ENCODE results near the gene CGB1.

Gene CGB1

DNA sequence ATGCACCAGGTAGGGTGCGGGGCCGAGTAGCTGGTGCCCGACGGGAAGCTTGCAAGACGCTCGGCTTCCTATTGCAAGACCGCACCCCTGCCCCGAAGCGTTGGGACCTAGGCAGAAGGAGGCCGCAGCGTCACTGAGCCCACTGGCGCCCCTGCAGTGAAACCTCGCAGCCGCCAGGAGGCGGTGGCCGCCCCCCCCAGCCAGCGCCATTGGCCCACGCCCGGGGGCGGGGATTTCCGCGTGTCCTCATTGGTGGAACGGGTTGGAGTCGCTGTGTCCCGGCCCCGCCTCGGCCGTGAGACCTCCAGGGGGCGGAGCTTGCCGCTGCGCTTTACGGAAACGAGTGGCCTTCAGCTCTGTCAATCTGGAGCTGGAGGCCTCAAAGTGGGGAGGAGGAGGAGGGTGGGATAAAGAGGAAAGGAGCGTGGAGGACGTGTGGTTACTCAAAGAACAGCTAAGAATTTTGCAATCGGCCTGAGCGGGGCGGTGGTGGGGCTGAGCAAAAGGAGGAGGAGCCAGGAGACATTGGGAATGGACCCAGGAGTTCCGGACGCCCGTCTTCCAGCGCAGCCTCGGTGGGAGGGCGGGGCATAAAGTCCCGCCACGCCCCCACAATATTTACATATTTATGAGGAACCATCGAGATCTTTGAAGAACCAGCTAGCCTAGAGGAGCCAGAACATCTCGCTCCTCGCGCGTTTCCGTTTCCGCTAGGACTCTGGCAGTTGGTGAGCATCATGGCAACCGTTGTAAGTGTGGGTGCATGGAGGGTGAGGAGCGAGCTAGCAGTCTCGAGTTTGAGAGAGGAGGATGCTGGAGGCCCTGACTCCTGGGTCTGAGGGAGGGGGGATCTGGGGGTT lies 43.3 kb downstream of the CGB1 start, which contains the start of the genes GYS1 and RUVBL2:
GYS1 (minus strand) TSS at position 135 of the 860 bp plus-strand sequence. CDS start 197 bp downstream, outside the sequence.
RUVBL2 (plus strand) TSS at position 713 of the 860 bp plus-strand sequence; CDS start at position 738, 25 bp downstream.
- peak; percentile 98 for DNase-seq

- DNase-seq: no peak
Observed at GRCh38 chr19:48992581-48993174, 44.0 kb downstream of the CGB1 start.

DNA sequence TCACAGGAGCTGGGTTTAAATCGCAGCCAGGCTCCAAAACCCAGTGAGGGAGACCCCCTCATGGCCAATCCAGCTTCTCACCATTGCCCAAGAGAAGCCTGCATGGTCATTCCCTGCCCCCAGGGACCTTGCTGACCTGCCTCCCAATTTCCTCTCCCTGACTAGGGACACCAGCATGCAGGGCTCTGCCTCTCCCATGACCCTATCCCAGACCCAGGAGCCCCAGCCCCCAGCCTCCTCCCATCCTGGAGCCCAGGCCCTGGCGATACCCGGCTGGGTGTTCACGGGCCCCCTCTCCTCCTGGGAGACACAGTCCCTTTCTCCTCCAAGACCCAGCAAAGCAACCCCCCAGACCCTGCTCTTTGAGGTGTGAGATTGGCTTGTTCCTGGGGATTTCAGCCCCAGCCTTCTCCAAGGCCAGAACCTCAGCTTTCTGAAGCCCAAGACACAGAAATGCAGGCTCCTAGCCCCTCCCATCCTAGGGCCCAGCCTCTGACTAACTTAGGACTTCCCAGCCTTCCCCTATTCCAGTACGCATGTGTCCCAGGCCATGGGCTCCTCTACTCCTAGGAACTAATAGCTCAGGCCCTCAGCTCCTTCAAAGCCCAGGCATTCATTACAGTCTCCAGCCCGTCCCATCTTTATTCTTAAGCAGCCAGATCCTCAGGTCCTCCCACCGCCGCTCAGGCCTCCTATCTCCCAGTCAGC lies 44.7 kb downstream of the CGB1 start:
- DNase-seq: no peak

GRCh38 chr19:48991011-48991609 lies 45.6 kb downstream of the CGB1 start:
- no peak for DNase-seq

GRCh38 chr19:48990400-48990799 lies 46.3 kb downstream of the CGB1 start:
- DNase-seq: no peak

DNA sequence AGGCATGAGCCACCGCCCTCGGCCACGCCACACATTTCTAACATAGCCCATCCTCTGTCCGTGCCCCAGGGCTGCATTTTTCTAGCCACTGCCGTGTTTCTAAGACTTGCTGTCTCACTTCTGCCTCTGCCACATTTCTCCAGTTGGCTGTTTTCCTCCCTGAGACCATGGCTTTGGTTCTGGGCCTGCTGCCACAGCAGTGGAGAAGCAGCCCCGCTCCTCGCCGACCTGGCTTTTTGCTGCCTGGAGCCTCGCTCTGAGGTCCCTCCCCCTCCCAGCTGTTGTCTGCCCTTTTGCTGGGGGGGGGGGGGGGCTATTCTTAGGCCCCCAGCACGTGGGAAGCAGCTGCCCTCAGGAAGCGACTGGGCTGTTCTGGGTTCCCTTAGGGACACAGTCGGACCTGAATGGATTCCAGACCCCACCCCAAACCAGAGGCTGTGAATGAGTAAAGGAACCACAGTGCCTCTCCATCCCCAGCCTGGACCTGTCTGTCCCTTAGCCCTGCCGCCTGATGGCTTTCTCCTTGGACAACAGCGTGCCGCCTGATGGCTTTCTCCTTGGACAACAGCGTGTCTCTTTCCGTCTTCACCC lies 46.9 kb downstream of the CGB1 start:
- DNase-seq: no peak

DNA sequence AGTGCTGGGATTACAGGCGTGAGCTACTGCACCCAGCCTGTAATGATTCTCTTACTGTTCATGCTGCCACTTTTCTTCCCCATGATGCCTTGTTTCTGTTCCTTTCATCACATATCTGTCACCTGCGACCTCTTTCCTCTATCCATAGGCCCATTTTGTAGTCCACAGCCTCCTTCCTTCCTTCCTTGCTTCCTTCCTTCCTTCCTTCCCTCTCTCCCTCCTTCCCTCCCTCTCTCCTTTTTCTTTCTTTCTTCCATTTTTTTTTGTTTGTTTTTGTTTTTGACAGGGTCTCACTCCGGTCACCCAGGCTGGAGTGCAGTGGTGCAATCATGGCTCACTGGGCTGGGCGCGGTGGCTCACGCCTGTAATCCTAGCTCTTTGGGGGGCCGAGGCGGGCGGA lies 47.8 kb downstream of the CGB1 start:
- DNase-seq: no peak

GRCh38 chr19:48988286-48988685 lies 48.4 kb downstream of the CGB1 start:
- no peak for DNase-seq

DNA sequence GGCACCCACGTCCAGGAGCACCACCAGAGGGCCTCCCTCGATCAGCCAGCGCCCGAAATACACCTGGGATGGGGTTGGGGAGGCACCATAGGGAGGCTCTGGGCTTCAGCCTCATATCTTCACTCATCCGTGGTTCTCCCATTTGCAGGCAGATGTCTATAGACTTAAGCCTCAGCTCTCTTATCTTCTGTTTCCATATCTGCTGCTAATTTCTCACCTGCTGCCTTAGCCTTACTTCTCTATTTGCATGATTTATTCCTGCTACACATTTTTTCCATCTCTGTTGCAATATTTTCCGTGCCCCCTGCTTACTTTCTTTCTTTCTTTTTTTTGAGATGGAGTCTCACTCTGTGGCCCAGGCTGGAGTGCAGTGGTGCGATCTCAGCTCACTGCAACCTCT lies 49.4 kb downstream of the CGB1 start:
- no peak for DNase-seq

GRCh38 chr19:48986211-48986610 lies 50.5 kb downstream of the CGB1 start:
- DNase-seq: no peak

- no peak for DNase-seq
Observed at GRCh38 chr19:48985711-48986110, 51.0 kb downstream of the CGB1 start.

Data from DMS 273 treated with DMSO at 0.1 percent for 48 hours (cell line).